SW 1271 (cell line): ENCODE data around the gene NFKBIZ.
"Not testable (repeated sequence)": the region's sequence is repeated elsewhere in the genome, so short reads cannot be mapped to it uniquely, and the experiment has no call there.

Source experiments
- DNase-seq, 2 experiments: peaks; one replicate each; lab custom pipeline; 2025; lab: John Stamatoyannopoulos, UW

NFKBIZ gene

DNA sequence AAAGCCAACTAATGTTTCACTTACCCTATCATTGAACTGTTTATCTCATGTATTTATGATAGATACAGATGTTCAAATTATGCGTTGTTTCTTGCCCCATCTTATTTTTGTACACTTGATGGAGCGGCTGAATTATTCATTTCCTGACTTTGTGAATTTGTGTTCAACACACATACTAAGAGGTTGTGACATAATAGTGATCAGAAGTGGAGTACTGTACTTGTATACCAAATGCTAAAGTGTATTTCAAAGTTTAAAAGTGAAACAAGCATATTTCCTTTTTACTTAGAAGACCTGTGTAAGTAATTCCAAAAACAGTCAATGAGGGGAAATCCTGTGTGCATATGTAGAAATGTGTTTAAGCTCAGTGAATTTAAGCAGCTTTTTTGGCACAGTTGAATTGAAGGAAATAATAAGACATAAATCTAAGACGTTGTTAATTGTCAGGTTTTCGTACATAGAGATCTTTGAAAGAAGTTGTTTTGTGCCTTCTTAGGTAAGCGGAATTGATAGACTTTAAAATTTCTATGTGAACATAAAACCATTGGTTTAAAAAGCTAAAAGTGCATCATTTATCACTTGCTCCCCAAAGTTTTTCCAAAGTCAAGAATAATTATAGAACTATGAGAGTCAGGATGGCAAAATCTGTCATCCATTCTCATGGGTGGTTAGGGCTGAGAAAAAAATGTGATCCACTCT lies 1.9 kb downstream of the NFKBIZ start:
- DNase-seq = no peak

- no peak for DNase-seq
Measured at GRCh38 chr3:101851850-101852714, 2.8 kb downstream of the NFKBIZ start.

DNA sequence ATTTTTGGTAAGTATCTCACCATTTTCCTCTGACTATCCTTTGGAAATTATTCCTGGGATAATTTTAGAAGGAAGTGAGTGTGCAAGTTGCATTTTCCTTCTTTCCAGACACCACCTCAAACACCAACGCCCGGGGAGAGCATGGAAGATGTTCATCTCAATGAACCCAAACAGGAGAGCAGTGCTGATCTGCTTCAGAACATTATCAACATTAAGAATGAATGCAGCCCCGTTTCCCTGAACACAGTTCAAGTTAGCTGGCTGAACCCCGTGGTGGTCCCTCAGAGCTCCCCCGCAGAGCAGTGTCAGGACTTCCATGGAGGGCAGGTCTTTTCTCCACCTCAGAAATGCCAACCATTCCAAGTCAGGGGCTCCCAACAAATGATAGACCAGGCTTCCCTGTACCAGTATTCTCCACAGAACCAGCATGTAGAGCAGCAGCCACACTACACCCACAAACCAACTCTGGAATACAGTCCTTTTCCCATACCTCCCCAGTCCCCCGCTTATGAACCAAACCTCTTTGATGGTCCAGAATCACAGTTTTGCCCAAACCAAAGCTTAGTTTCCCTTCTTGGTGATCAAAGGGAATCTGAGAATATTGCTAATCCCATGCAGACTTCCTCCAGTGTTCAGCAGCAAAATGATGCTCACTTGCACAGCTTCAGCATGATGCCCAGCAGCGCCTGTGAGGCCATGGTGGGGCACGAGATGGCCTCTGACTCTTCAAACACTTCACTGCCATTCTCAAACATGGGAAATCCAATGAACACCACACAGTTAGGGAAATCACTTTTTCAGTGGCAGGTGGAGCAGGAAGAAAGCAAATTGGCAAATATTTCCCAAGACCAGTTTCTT lies 3.9 kb downstream of the NFKBIZ start:
- no peak for DNase-seq

- DNase-seq = no peak
Measured at GRCh38 chr3:101853982-101854381, 4.7 kb downstream of the NFKBIZ start.

DNA sequence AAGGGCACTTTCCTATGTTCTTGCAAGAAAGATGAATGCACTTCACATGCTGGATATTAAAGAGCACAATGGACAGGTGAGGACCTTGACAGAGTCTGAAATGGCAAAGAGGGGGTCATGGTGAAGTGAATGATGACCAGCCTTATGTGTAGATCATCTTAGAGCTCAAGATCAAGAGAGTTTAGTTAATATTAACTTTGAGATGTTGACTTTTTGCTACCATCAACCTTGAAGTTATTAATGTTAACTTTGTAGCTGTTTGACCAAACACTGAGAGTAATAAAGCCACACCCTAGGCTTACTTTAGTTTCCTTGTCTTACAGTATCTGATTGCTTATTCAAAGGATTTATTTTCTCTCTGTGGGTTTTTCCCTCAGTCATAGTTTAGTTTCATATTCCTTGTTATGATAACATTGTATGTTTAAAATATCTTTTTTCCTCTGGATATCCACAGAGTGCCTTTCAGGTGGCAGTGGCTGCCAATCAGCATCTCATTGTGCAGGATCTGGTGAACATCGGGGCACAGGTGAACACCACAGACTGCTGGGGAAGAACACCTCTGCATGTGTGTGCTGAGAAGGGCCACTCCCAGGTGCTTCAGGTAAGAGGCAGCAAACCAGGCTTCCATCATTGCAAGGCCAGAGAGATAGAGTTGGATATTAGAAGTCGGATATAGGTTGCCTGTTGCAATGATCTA lies 5.4 kb downstream of the NFKBIZ start:
- no peak for DNase-seq

GRCh38 chr3:101857301-101857741 lies 8.0 kb downstream of the NFKBIZ start:
- DNase-seq = no peak

- no peak for DNase-seq
Measured at GRCh38 chr3:101858464-101859030, 9.2 kb downstream of the NFKBIZ start.

- no peak for DNase-seq
Measured at GRCh38 chr3:101859882-101860448, 10.7 kb downstream of the NFKBIZ start.

- no peak for DNase-seq
Measured at GRCh38 chr3:101861212-101861788, 12.0 kb downstream of the NFKBIZ start.

GRCh38 chr3:101861789-101862415 lies 12.6 kb downstream of the NFKBIZ start:
- no peak for DNase-seq

GRCh38 chr3:101862416-101863165 lies 13.3 kb downstream of the NFKBIZ start:
- DNase-seq = no peak

GRCh38 chr3:101864926-101865325 lies 15.6 kb downstream of the NFKBIZ start:
- DNase-seq = not testable (repeated sequence)

DNA sequence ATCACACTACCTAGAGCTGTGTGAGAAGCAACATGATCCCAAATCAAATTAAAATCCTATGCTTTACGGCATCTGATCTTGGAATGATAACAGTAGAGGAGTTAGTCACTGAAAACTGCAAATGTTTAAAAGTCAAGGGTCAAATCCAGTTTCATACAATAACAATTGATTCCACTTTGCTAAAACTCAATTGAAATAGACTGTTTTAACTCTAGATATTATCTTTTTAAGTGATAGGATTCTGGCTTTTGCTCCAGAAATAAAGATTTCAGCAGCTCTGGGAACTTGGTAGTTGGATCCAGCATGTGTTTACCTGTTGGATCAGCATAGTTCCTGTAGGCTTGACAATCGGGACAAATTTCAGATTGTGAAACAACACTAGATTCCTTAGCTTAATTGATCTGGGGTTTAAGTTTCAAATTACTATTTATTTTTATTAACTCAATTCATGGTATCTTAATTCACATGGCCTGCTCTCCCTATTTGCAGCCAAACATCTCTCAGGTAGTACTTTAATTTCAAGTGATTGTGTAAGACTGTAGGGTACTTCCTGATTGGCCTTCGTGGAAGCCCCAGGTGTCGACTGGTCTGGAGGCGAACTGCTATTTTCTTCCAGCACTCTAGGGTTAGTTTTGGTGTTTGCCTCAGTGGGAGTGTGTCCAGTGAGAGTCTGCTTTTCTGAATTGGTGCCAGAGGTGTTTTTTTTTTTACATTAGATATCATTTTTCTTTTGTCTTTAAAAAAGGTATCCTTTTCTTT lies 16.6 kb downstream of the NFKBIZ start:
- DNase-seq = no peak

- DNase-seq = no peak
Measured at GRCh38 chr3:101867511-101867910, 18.2 kb downstream of the NFKBIZ start.

DNA sequence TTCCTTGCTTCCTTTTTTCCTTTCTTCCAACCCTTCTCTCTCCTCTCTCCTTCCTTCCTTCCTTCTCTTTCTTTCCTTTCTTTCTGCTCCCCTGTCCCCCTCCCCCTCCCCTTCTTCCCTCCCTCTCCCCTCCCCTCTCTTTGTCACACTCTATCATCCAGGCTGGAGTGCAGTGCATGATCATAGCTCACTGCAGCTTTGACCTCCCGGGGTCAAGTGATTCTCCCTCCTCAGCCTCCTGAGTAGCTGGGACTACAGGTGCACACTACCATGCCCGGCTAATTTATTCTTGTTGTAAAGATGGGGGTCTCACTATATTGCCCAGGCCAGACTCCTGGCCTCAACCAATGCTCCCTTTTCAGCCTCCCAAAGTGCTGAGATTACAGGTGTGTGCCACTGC lies 18.7 kb downstream of the NFKBIZ start:
- no peak for DNase-seq

DNA sequence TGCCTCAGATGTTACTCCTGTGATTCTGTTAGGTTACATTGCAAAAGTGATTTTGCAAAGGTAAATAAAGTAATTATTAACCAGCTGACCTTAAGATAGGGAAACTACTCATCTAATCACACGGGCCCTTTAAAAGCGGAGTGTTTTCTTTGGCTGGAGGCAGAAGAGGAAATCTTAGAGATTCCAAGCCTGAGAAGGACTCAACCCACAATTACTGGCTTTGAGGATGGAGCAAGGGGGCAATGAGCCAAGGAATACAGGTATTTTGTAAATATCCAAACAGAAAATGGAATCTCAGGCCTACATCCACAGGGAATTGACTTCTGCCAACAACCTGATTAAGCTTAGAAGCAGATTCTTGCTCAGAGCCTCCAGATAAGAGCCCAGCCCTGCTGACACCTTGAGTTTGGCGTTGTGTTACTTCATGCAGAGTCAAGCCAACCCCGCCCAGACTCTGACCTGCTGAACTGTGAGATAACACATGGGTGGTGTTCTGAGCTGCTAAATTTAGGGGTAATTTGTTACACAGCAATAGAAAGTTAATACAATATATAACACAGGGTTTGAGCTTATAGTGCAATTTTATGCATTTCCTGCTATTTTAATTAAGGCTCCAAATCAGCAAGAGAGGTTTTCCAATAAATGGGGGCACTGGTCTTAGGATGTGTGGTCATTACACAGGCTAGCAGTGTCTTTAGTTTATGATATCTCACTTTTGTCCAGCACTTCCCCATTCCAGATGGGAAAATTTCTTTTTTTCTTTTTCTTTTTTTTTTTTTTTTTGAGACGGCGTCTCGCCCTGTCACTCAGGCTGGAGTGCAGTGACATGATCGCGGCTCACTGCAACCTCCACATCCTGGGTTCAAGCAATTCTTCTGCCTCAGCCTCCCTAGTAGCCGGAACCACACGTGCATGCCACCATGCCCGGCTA lies 19.5 kb downstream of the NFKBIZ start:
- DNase-seq = no peak

- no peak for DNase-seq
Measured at GRCh38 chr3:101870138-101870537, 20.8 kb downstream of the NFKBIZ start.

GRCh38 chr3:101873619-101874018 lies 24.3 kb downstream of the NFKBIZ start:
- no peak for DNase-seq
